ENCODE results near the gene CTDNEP1.

The CTDNEP1 gene

GRCh38 chr17:7217113-7217987 lies 34.2 kb downstream of the CTDNEP1 start:
- no peaks in the 10 kb centered on the region for H3K9me3 ChIP-seq
- H3K27ac ChIP-seq = peak overlapping the region; percentile 92
- peak overlapping the region; percentile 94 for H3K9ac ChIP-seq
- peaks cover 78% of the 10 kb centered on the region for H3K4me1 ChIP-seq
- peaks cover 56% of the 10 kb centered on the region for H4K20me1 ChIP-seq
- no peak for TF ChIP-seq Cebpa-rat (IDR thresholded peaks at IDR 0.05)
- no peaks in the 10 kb centered on the region for H3K27me3 ChIP-seq
- H3K4me3 ChIP-seq = peak overlapping the region; percentile 71
- peak overlapping the region; percentile 99 for H3K4me2 ChIP-seq
- peaks cover 14% of the 10 kb centered on the region for H3K36me3 ChIP-seq

DNA sequence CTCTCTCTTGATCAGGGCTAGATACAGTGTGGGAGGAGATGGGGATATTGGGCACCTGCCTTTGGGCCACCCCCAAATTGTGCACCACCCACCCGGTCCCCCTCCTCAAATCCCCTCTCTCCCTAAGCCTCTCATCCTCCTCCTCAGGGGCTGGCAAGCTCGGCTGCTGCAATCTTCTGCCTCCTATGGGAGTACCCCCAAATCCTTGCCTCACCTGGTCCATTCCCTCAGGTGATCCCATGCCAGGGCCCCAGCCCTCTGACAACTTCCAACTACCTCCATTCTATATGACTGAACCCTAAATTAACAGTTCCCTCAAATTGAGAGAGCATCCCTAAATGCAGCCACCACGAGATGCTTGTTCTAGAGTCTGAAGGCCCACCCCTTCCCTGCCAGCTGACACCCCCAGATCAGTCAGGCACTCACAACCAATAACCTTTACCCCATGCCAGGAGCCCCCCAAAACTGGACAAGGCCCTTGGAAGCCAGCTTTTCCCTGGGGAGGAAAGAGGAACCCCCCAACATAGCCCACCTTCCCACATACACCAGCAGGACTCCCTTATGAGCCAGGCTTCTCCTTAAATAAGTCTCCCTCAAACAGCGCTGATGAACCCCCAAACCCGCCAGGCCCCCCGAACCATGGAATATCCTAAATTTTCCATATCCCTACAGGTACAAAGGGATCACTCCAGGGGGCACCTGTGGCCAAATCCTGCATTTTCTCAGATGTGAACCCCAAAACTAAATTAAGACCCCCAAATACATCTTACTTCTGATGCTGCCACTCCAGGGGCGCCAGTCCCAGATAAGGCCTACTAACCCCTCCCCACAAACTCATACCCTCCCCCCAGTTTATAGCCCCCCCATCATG lies 35.1 kb downstream of the CTDNEP1 start:
- peak overlapping the region; percentile 75 for H3K9ac ChIP-seq
- H3K9me3 ChIP-seq = no peaks in the 10 kb centered on the region
- peaks cover 79% of the 10 kb centered on the region for H3K4me1 ChIP-seq
- H3K4me2 ChIP-seq = peak overlapping the region; percentile 99
- H3K36me3 ChIP-seq = peaks cover 5% of the 10 kb centered on the region
- H3K27ac ChIP-seq = peak overlapping the region; percentile 56
- peaks cover 47% of the 10 kb centered on the region for H4K20me1 ChIP-seq
- TF ChIP-seq Cebpa-rat (IDR thresholded peaks at IDR 0.05) = no peak
- H3K4me3 ChIP-seq = peak overlapping the region; percentile 71
- no peaks in the 10 kb centered on the region for H3K27me3 ChIP-seq

DNA sequence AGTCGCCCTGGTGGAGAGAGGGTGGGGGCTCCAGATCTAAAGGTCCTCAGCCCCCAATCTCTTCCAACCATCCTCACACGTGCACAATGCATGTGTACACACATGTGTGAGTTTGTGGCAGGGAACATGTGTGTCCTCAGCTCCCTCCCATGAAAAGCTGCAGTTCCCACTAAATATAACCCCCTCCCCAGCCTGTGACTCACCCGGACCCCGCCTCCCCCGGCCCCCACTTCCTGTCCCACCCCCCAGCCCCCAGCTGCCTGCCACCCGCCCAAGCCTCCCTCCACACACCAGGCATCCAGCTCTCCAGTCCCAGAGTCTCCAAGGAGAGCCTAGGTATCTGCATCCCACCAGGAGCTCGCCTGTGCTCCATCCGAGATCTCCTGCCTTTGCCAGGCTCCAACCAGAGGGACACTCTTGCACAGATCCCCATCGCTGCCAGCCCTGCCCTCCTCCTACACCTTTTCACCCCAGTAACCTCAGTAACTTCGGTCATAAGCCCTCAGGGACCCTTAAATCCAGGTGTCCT lies 35.8 kb downstream of the CTDNEP1 start:
- Histone ChIP-seq H3K4me3 (peak overlapping the region; percentile 71), H4K20me1 (peaks cover 44% of the 10 kb centered on the region), H3K27ac (peak overlapping the region; percentile 56), H3K4me1 (peaks cover 72% of the 10 kb centered on the region), H3K27me3 (no peaks in the 10 kb centered on the region), H3K9me3 (no peaks in the 10 kb centered on the region), H3K9ac (peak overlapping the region; percentile 75), H3K36me3 (no peaks in the 10 kb centered on the region), H3K4me2 (peak overlapping the region; percentile 99)
- TF ChIP-seq Cebpa-rat (IDR thresholded peaks at IDR 0.05) = no peak

DNA sequence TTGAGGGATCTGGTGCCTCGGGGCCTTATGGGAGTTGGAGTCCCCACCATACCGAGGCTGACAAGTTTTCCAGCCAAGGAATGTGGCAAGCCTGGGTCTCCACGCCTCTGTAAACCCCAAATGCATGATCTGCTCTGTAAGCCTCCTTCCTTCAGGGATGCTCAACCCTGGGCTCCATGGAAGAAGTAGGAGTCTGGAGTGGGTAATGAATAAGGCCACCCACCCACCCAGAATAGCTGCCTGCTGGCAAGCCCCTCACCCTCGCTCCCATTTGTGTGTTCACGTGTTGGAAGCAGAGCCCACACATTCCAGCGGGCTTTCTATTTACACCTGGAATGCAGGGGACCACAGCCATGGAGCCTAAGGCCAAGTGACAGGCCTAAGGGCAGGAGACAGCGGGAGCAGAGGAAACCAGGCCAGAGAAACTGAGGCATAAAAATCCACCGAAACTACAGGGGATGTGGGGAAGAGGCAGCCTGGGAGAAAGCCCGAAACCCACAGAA lies 36.3 kb downstream of the CTDNEP1 start:
- Histone ChIP-seq H3K4me2 (peak overlapping the region; percentile 99), H3K4me1 (peaks cover 66% of the 10 kb centered on the region), H3K36me3 (peaks cover 5% of the 10 kb centered on the region), H3K9ac (peak overlapping the region; percentile 34), H3K9me3 (no peaks in the 10 kb centered on the region), H4K20me1 (peaks cover 44% of the 10 kb centered on the region), H3K27me3 (no peaks in the 10 kb centered on the region), H3K27ac (peak overlapping the region; percentile 45; the same call in 1 of the 2 replicates), H3K4me3 (peak overlapping the region; percentile 66)
- no peak for TF ChIP-seq Cebpa-rat (IDR thresholded peaks at IDR 0.05)

- Histone ChIP-seq H3K27me3 (no peaks in the 10 kb centered on the region), H3K9ac (peak overlapping the region; percentile 67; the same call in 1 of the 2 replicates), H3K4me2 (peak overlapping the region; percentile 99), H3K4me3 (peak overlapping the region; percentile 66), H3K4me1 (peaks cover 65% of the 10 kb centered on the region), H3K9me3 (no peaks in the 10 kb centered on the region), H3K27ac (peak overlapping the region; percentile 61), H4K20me1 (peaks cover 47% of the 10 kb centered on the region), H3K36me3 (peaks cover 9% of the 10 kb centered on the region)
- no peak for TF ChIP-seq Cebpa-rat (IDR thresholded peaks at IDR 0.05)
These were observed 37.0 kb downstream of the CTDNEP1 start for GRCh38 chr17:7214300-7215135.

DNA sequence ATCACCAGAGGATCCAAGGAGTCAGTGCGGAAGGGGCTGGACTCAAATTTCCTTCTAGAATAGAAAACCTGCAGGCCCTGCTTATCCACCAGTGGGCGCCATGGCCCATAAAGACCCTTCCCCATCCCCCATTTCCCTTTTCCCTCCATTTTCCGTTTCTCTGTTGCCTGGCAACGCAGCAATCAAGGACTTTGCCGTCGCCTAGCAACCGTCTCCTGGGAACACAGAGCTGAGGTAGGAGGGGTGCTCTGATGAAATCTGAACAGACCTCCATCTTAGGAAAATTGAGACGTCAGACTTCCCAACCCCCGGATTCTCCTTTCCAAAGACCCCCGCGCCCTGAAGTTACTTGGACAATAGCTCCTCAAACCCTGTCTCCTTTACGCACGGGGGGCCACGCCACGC lies 37.6 kb downstream of the CTDNEP1 start:
- peaks cover 65% of the 10 kb centered on the region for H3K4me1 ChIP-seq
- no peaks in the 10 kb centered on the region for H3K27me3 ChIP-seq
- TF ChIP-seq Cebpa-rat (IDR thresholded peaks at IDR 0.05) = peak; percentile 49; the same call in 1 of the 2 replicates
- peaks cover 53% of the 10 kb centered on the region for H4K20me1 ChIP-seq
- H3K36me3 ChIP-seq = peaks cover 15% of the 10 kb centered on the region
- H3K4me3 ChIP-seq = peak overlapping the region; percentile 66
- no peaks in the 10 kb centered on the region for H3K9me3 ChIP-seq
- peak overlapping the region; percentile 99 for H3K4me2 ChIP-seq
- H3K27ac ChIP-seq = peak overlapping the region; percentile 61
- peak overlapping the region; percentile 67; the same call in 1 of the 2 replicates for H3K9ac ChIP-seq

DNA sequence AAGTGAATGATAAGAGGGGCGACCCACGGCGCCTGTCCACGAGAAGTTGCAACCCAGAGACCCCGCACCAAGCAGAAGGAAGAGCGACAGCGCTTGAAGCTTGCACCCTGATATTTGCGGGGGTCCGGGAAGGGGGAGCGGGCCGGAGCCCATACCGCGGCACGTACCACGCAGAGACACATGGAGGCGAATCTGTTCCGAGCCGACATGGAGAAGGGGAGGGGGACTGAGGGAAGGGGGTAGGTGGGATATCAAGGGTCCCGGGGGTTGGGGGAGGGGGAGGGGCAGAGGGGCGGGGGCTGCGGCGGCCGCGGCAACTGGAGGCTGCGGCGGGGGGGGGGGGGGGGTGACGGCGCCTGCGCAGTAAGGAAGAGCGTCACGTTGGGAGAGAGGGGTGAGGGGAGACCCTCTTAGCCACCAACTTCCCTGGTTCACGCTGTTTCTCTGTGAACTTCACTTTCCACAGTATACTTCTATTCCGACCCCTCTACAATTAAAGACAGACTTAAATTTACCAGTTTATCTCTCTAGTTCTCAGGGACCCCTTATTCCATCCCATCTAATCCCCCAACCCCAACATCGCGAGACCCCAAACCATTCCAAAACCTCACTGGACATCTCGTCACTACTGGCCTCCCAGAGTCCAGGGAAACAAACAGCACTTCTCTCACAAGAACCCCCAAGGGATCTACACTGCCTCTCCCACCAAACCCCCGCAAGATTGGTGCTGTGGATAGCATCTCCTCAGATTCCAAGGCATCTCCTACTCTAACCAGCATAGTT lies 39.9 kb downstream of the CTDNEP1 start:
- peaks cover 71% of the 10 kb centered on the region for H4K20me1 ChIP-seq

More for the DNA sequence above, 39.9 kb downstream of the CTDNEP1 start:
- Histone ChIP-seq H3K27me3 (no peaks in the 10 kb centered on the region), H3K27ac (0 out of 2 replicates have a peak overlapping the region, but pooled peaks have one; percentile 8), H3K36me3 (peaks cover 24% of the 10 kb centered on the region), H3K4me3 (no peak overlapping the region), H3K9ac (no peak overlapping the region), H3K9me3 (no peaks in the 10 kb centered on the region), H3K4me2 (peak overlapping the region; percentile 63), H3K4me1 (peaks cover 66% of the 10 kb centered on the region)
- no peak for TF ChIP-seq Cebpa-rat (IDR thresholded peaks at IDR 0.05)
